Keratinocyte (primary cell): ENCODE results near the gene ANO3. TPM values are rescaled to one million over a fixed set of nuclear protein-coding genes. Genes with fewer than 3 reads are reported as not detected.

ENCODE experiments used
- DNase-seq: peaks from one replicate; pipeline ENCODE4 v3.0.0-alpha.2; 2011; ENCODE audit warnings: low read depth, missing footprints, low spot score
- FAIRE-seq: peaks from 2 replicates; lab custom pipeline; 2011; peaks lifted over from hg19 to GRCh38; lab: Jason Lieb, UNC
- H2AFZ ChIP-seq: 2 replicates; pipeline ENCODE4 v1.6.0; 2012; ENCODE audit warnings: low read length, control low read depth, inconsistent platforms; ENCODE audit not compliant: control insufficient read depth
- H3K27ac ChIP-seq: 2 replicates; pipeline ENCODE4 v1.5.1; 2011; ENCODE audit warnings: low read length; ENCODE audit not compliant: control insufficient read depth, insufficient read depth
- H3K27me3 ChIP-seq: 3 replicates; pipeline ENCODE4 v1.6.0; 2011; ENCODE audit warnings: low read length; ENCODE audit not compliant: control insufficient read depth, insufficient read depth; ENCODE audit errors: extremely low read depth
- H3K36me3 ChIP-seq, 2 experiments: 2 replicates in 1 of 2; 3 replicates in 1 of 2; pipeline ENCODE4 v1.5.1; 2011; ENCODE audit warnings: low read length in 2 of 2, mild to moderate bottlenecking in 1 of 2; ENCODE audit not compliant: control insufficient read depth in 2 of 2, insufficient read depth in 2 of 2; ENCODE audit errors: extremely low read depth in 1 of 2
- H3K4me1 ChIP-seq: 3 replicates; pipeline ENCODE4 v1.5.1; 2011; ENCODE audit warnings: low read length; ENCODE audit not compliant: control insufficient read depth, insufficient read depth; ENCODE audit errors: extremely low read depth
- H3K4me2 ChIP-seq: 3 replicates; pipeline ENCODE4 v1.6.0; 2011; ENCODE audit warnings: low read depth, low read length; ENCODE audit not compliant: control insufficient read depth, insufficient read depth; ENCODE audit errors: extremely low read depth
- H3K4me3 ChIP-seq, 3 experiments: fragments of 200-600 bp in 1 of 3; sonication (generic) in 1 of 3; 2 replicates in 2 of 3; 3 replicates in 1 of 3; pipeline ENCODE4 v1.5.1; 2011 to 2016; ENCODE audit warnings: low read length in 3 of 3, mild to moderate bottlenecking in 3 of 3, control low read depth in 2 of 3, inconsistent platforms in 1 of 3, low read depth in 1 of 3, mixed read lengths in 1 of 3, mixed run types in 1 of 3, moderate library complexity in 1 of 3; ENCODE audit not compliant: control insufficient read depth in 2 of 3, insufficient read depth in 2 of 3; ENCODE audit errors: extremely low read depth in 1 of 3
- H3K79me2 ChIP-seq: 2 replicates; pipeline ENCODE4 v1.6.0; 2012; ENCODE audit warnings: low read length; ENCODE audit not compliant: control insufficient read depth, insufficient read depth
- H3K9ac ChIP-seq: 3 replicates; pipeline ENCODE4 v1.6.0; 2011; ENCODE audit warnings: low read length; ENCODE audit not compliant: control insufficient read depth, insufficient read depth; ENCODE audit errors: extremely low read depth
- H3K9me1 ChIP-seq: 3 replicates; pipeline ENCODE4 v1.6.0; 2011; ENCODE audit warnings: low read length; ENCODE audit not compliant: control insufficient read depth, insufficient read depth; ENCODE audit errors: extremely low read depth
- H3K9me3 ChIP-seq: 2 replicates; pipeline ENCODE4 v1.5.1; 2012; ENCODE audit warnings: low read depth, low read length; ENCODE audit not compliant: control insufficient read depth
- H4K20me1 ChIP-seq: 3 replicates; pipeline ENCODE4 v1.6.0; 2011; ENCODE audit warnings: low read length; ENCODE audit not compliant: control insufficient read depth, insufficient read depth; ENCODE audit errors: extremely low read depth
- CTCF ChIP-seq, 3 experiments: IDR thresholded peaks in 1 of 3; conservative IDR thresholded peaks in 1 of 3; optimal IDR thresholded peaks in 1 of 3; 2 replicates in 2 of 3; 3 replicates in 1 of 3; pipeline versions ENCODE3 to v1.5.1; 2011; ENCODE audit warnings: low read length in 3 of 3, mild to moderate bottlenecking in 3 of 3, moderate library complexity in 2 of 3, control low read depth in 1 of 3, inconsistent platforms in 1 of 3; ENCODE audit not compliant: insufficient read depth in 2 of 3; ENCODE audit errors: extremely low read depth in 1 of 3
- EZH2 ChIP-seq: IDR thresholded peaks from one replicate; pipeline ENCODE4 v1.6.1; 2012; ENCODE audit warnings: inconsistent platforms, mild to moderate bottlenecking, low read length, moderate library complexity
- dilution Hi-C: fragments of 300-500 bp; cut with MboI; formaldehyde crosslinking; loops from one replicate; pipeline ENCODE4 v1.7.0; 2020; ENCODE audit warnings: low sequenced_read_pairs; ENCODE audit not compliant: extremely low pct_ligation_motif_present
- polyA plus RNA-seq, 5 experiments: library from polyadenylated mRNA; depleted of rRNA in 3 of 5; stranded (reverse) in 3 of 5; stranded (forward) in 1 of 5; unstranded in 1 of 5; fragments of >200 nt; gene quantifications; 1 replicate in 1 of 5; 2 replicates in 3 of 5; 3 replicates in 1 of 5; pipeline versions ENCODE4 v1.2.1 to v1.2.3, GENCODE V29; 2011 to 2012; ENCODE audit warnings: missing spikeins in 2 of 5, low read depth in 1 of 5, low replicate concordance in 1 of 5

Gene ANO3
- polyA plus RNA-seq, 1 donor (not counting 4 experiments of a cell fraction or from before 2014, with no cell fraction given): 0.01 TPM

GRCh38 chr11:26480041-26480440 is 148.1 kb downstream of the ANO3 start:
- H3K27me3 ChIP-seq: no peaks in the 10 kb centered on the region
- dilution Hi-C loops: no loop called here

GRCh38 chr11:26483108-26483507 is 151.2 kb downstream of the ANO3 start:
- dilution Hi-C loops: no loop called here
- no peak for FAIRE-seq
- H3K4me2 ChIP-seq: no peak overlapping the region
- H3K4me1 ChIP-seq: no peaks in the 10 kb centered on the region
- H3K9me3 ChIP-seq: no peaks in the 10 kb centered on the region
- no peak overlapping the region for H3K9ac ChIP-seq
- no peaks in the 10 kb centered on the region for H3K79me2 ChIP-seq
- no peak for DNase-seq
- no peak for TF ChIP-seq CTCF (optimal IDR thresholded peaks at IDR 0.05 in 1 of 3, IDR thresholded peaks at IDR 0.05 in 1 of 3, conservative IDR thresholded peaks at IDR 0.05 in 1 of 3; ENCODE audit: extremely low read depth in 1 of 3, insufficient read depth in 2 of 3, low read length in 3 of 3)
- no peak for TF ChIP-seq EZH2
- H3K4me3 ChIP-seq: no peak overlapping the region
- no peak overlapping the region for H3K27ac ChIP-seq
- no peak overlapping the region for H2AFZ ChIP-seq
- no peaks in the 10 kb centered on the region for H3K9me1 ChIP-seq
- H3K36me3 ChIP-seq: no peaks in the 10 kb centered on the region
- H4K20me1 ChIP-seq: no peaks in the 10 kb centered on the region
- H3K27me3 ChIP-seq: no peaks in the 10 kb centered on the region

More at GRCh38 chr11:26480041-26480440, 148.1 kb downstream of the ANO3 start:
- H3K9me1 ChIP-seq: no peaks in the 10 kb centered on the region
- no peak overlapping the region for H3K4me2 ChIP-seq
- H2AFZ ChIP-seq: no peak overlapping the region
- H3K4me1 ChIP-seq: no peaks in the 10 kb centered on the region
- no peak overlapping the region for H3K9ac ChIP-seq
- DNase-seq (no peak), FAIRE-seq (no peak)
- no peak overlapping the region for H3K27ac ChIP-seq
- H3K36me3 ChIP-seq: no peaks in the 10 kb centered on the region
- TF ChIP-seq EZH2: no peak
- TF ChIP-seq CTCF (optimal IDR thresholded peaks at IDR 0.05 in 1 of 3, IDR thresholded peaks at IDR 0.05 in 1 of 3, conservative IDR thresholded peaks at IDR 0.05 in 1 of 3; ENCODE audit: extremely low read depth in 1 of 3, insufficient read depth in 2 of 3, low read length in 3 of 3): no peak
- no peak overlapping the region for H3K4me3 ChIP-seq
- no peaks in the 10 kb centered on the region for H3K9me3 ChIP-seq
- H3K79me2 ChIP-seq: no peaks in the 10 kb centered on the region
- H4K20me1 ChIP-seq: no peaks in the 10 kb centered on the region
